PC-3 (cell line): Measurements from ENCODE around the gene GNG4. TPM values are rescaled to one million over a fixed set of nuclear protein-coding genes. Genes with fewer than 3 reads are reported as not detected.

ENCODE experiments used
- ATAC-seq: fragments of 200-7000 bp; cut with Tn5 transposase; 2 replicates; pipeline ENCODE4 v1.9.1; 2020; ENCODE audit warnings: mild to moderate bottlenecking, moderate library complexity
- BruUV-seq: library from RNA; stranded (reverse); fragments of 400-500 nt; replicated peaks from 2 replicates; lab custom pipeline; 2021; lab: Mats Ljungman, UMichigan
- CTCF ChIA-PET: fragments of 300-600 bp; sonication (Branson Sonifier 250); formaldehyde crosslinking; loops from one replicate; lab custom pipeline; 2022; ENCODE audit warnings: antibody characterized with exemption; lab: Charles Lee
- POLR2A ChIA-PET: fragments of 300-600 bp; sonication (Branson Sonifier 250); formaldehyde crosslinking; loops from one replicate; lab custom pipeline; 2022; ENCODE audit warnings: antibody characterized with exemption; ENCODE audit not compliant: unreplicated experiment; lab: Charles Lee
- DNase-seq: peaks from one replicate; pipeline ENCODE4 v3.0.0-alpha.2; 2015
- H2AFZ ChIP-seq: fragments of 300-600 bp; sonication (generic); 2 replicates; pipeline ENCODE4 v1.6.0; 2016; ENCODE audit warnings: antibody characterized with exemption, low read length
- H3F3A ChIP-seq: fragments of 300-600 bp; sonication (generic); one replicate; pipeline ENCODE4 v1.6.0; 2017; ENCODE audit warnings: antibody characterized with exemption, low read length, control low read depth, mild to moderate bottlenecking; ENCODE audit not compliant: unreplicated experiment
- H3K27ac ChIP-seq: fragments of 300-600 bp; sonication (generic); 2 replicates; pipeline ENCODE4 v1.5.1; 2016; ENCODE audit warnings: mild to moderate bottlenecking, low read length
- H3K27me3 ChIP-seq: fragments of 300-600 bp; sonication (generic); 2 replicates; pipeline ENCODE4 v1.6.1; 2016; ENCODE audit warnings: low read length, mixed read lengths
- H3K36me3 ChIP-seq: fragments of 300-600 bp; sonication (generic); 2 replicates; pipeline ENCODE4 v1.6.1; 2016; ENCODE audit warnings: low read depth, mixed run types, low read length, mixed read lengths
- H3K4me1 ChIP-seq: fragments of 300-600 bp; sonication (generic); 2 replicates; pipeline ENCODE4 v1.5.1; 2016; ENCODE audit warnings: low read length; ENCODE audit not compliant: insufficient read depth
- H3K4me2 ChIP-seq: fragments of 300-600 bp; sonication (generic); 2 replicates; pipeline ENCODE4 v1.6.0; 2016; ENCODE audit warnings: low read length
- H3K4me3 ChIP-seq: fragments of 300-600 bp; sonication (generic); 2 replicates; pipeline ENCODE4 v1.5.1; 2016; ENCODE audit warnings: mild to moderate bottlenecking, low read length, mixed read lengths
- H3K79me2 ChIP-seq: fragments of 300-600 bp; sonication (generic); 2 replicates; pipeline ENCODE4 v1.6.1; 2017; ENCODE audit warnings: low read length, mixed read lengths
- H3K9ac ChIP-seq: fragments of 300-600 bp; sonication (generic); 2 replicates; pipeline ENCODE4 v1.6.0; 2016; ENCODE audit warnings: mild to moderate bottlenecking, low read length
- H3K9me2 ChIP-seq: fragments of 300-600 bp; sonication (generic); replicated peaks from 2 replicates; pipeline ENCODE4 v1.6.1; 2016; ENCODE audit warnings: mixed run types, low read length, mixed read lengths
- H3K9me3 ChIP-seq: fragments of 300-600 bp; sonication (generic); 2 replicates; pipeline ENCODE4 v1.6.1; 2016; ENCODE audit warnings: low read length, mixed read lengths
- H4K20me1 ChIP-seq: fragments of 300-600 bp; sonication (generic); 2 replicates; pipeline ENCODE4 v1.6.1; 2016; ENCODE audit warnings: low read length, mixed read lengths
- EZH2 ChIP-seq: fragments of 300-600 bp; sonication (generic); IDR thresholded peaks from one replicate; pipeline ENCODE4 v1.6.1; 2017; ENCODE audit warnings: antibody characterized with exemption, mild to moderate bottlenecking, low read length; ENCODE audit not compliant: unreplicated experiment
- EZH2phosphoT487 ChIP-seq: fragments of 300-600 bp; sonication (generic); IDR thresholded peaks from 2 replicates; pipeline ENCODE4 v1.6.1; 2018; ENCODE audit warnings: mild to moderate bottlenecking, antibody characterized with exemption, low read length, borderline replicate concordance
- intact Hi-C: fragments of 100-400 bp; cut with micrococcal nuclease; formaldehyde crosslinking; loops from 2 replicates; pipeline ENCODE4 v1.9.0; 2023
- total RNA-seq: library from RNA; depleted of rRNA; stranded (reverse); fragments of >200 nt; gene quantifications from 2 replicates; pipeline ENCODE4 v1.2.3, GENCODE V29; 2014
- TF ChIP-seq, protein P1 (sequence below): fragments of 300-600 bp; sonication (generic); conservative IDR thresholded peaks from 2 replicates; pipeline ENCODE4 v1.5.1; 2017; ENCODE audit warnings: antibody characterized with exemption, low read depth, mild to moderate bottlenecking, low read length

The GNG4 gene
- total RNA-seq, 1 experiment from 2014 or later = 0.80 TPM

DNA sequence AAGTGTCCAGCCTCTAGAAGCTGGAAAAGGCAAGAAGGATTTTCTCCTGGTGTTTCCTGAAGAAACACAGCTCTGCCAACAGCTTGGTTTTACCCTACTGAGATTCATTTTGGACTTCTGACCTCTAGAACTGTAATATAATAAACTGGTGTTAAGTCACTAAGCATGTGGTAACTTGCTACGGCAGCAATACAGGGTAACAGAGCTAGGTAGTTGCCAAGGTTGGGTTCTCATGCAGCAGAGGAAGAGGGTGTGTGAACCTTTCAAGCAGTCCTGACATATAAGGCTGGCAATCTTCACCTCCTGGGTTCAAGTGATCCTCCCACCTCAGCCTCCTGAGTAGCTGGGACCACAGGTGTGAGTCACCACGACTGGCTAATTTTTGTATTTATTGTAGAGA is 36.0 kb downstream of the GNG4 start:
- no peaks in the 10 kb centered on the region for H3K9me3 ChIP-seq
- TF ChIP-seq, protein P1, sequence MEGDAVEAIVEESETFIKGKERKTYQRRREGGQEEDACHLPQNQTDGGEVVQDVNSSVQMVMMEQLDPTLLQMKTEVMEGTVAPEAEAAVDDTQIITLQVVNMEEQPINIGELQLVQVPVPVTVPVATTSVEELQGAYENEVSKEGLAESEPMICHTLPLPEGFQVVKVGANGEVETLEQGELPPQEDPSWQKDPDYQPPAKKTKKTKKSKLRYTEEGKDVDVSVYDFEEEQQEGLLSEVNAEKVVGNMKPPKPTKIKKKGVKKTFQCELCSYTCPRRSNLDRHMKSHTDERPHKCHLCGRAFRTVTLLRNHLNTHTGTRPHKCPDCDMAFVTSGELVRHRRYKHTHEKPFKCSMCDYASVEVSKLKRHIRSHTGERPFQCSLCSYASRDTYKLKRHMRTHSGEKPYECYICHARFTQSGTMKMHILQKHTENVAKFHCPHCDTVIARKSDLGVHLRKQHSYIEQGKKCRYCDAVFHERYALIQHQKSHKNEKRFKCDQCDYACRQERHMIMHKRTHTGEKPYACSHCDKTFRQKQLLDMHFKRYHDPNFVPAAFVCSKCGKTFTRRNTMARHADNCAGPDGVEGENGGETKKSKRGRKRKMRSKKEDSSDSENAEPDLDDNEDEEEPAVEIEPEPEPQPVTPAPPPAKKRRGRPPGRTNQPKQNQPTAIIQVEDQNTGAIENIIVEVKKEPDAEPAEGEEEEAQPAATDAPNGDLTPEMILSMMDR = no peak
- no peak overlapping the region for H2AFZ ChIP-seq
- H3K27me3 ChIP-seq = no peaks in the 10 kb centered on the region
- H3K4me1 ChIP-seq = no peaks in the 10 kb centered on the region
- POLR2A ChIA-PET = no interaction called here
- no TSS peak for BruUV-seq
- no peaks in the 10 kb centered on the region for H3K9me2 ChIP-seq
- no peaks in the 10 kb centered on the region for H3F3A ChIP-seq
- no peak for DNase-seq
- no peak for ATAC-seq
- no peak overlapping the region for H3K4me2 ChIP-seq
- CTCF ChIA-PET = no interaction called here
- no peaks in the 10 kb centered on the region for H3K79me2 ChIP-seq
- no peaks in the 10 kb centered on the region for H4K20me1 ChIP-seq
- H3K4me3 ChIP-seq = no peak overlapping the region
- H3K36me3 ChIP-seq = no peaks in the 10 kb centered on the region
- no peak overlapping the region for H3K9ac ChIP-seq
- intact Hi-C loops = no loop called here
- H3K27ac ChIP-seq = no peak overlapping the region

DNA sequence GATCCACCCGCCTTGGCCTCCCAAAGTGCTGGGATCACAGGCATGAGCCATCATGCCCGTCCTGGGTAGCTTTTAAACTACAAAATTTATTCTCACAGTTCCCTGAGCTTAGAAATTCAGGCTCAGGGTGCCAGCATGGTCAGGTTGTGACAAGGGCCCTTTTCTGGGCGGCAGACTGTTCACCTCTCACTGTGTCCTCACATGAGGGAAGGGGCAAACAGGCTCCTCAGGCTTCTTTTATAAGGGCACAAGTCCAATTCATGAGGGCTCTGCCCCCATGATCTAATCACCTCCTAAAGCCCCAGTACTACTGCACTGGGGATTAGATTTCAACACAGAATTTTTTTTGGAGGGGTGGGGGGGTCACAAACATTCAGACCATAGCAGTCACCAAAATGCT is 36.8 kb downstream of the GNG4 start:
- TF ChIP-seq, protein P1 = no peak
- TF ChIP-seq EZH2phosphoT487 = no peak
- no peak for TF ChIP-seq EZH2
- Histone ChIP-seq H3K79me2 (no peaks in the 10 kb centered on the region), H3K27ac (no peak overlapping the region), H3K27me3 (no peaks in the 10 kb centered on the region), H3K4me3 (no peak overlapping the region), H3F3A (no peaks in the 10 kb centered on the region), H3K4me1 (no peaks in the 10 kb centered on the region), H4K20me1 (no peaks in the 10 kb centered on the region), H3K9ac (no peak overlapping the region), H3K4me2 (no peak overlapping the region), H3K9me3 (no peaks in the 10 kb centered on the region), H2AFZ (no peak overlapping the region), H3K36me3 (no peaks in the 10 kb centered on the region), H3K9me2 (no peaks in the 10 kb centered on the region)
- no peak for DNase-seq
- ChIA-PET CTCF (no interaction called here), POLR2A (no interaction called here)
- no TSS peak for BruUV-seq
- intact Hi-C loops = no loop called here
- no peak for ATAC-seq

DNA sequence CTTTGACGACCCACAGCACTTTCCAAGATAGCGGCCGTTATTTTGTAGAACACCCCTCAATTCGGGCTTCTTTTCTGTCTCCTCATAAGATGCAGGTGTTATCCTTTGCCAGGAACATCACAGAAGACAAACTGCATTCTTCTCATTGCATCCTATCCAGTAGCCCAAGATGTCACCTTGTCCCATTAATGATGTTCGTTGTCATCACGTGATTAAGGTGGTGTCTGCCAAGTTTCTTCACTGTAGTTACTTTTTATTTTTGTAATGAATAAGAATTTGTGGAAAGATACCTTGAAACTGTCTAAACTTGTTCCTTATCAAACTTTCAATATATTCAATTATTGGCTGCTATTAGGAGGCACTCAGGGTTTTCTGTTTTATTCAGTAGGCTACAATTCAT is 39.4 kb downstream of the GNG4 start:
- Histone ChIP-seq H3K4me1 (no peaks in the 10 kb centered on the region), H3K36me3 (no peaks in the 10 kb centered on the region), H3K9me2 (no peaks in the 10 kb centered on the region), H3K27ac (no peak overlapping the region), H3K79me2 (no peaks in the 10 kb centered on the region), H3K4me3 (no peak overlapping the region), H2AFZ (no peak overlapping the region), H4K20me1 (no peaks in the 10 kb centered on the region), H3F3A (no peaks in the 10 kb centered on the region), H3K9me3 (no peaks in the 10 kb centered on the region), H3K4me2 (no peak overlapping the region), H3K9ac (no peak overlapping the region), H3K27me3 (no peaks in the 10 kb centered on the region)
- TF ChIP-seq, protein P1 = no peak
- no peak for TF ChIP-seq EZH2phosphoT487
- TF ChIP-seq EZH2 = no peak
- POLR2A ChIA-PET = no interaction called here
- no peak for DNase-seq
- CTCF ChIA-PET = no interaction called here
- intact Hi-C loops = no loop called here
- ATAC-seq = no peak
- BruUV-seq = no TSS peak
